Heart left ventricle (tissue), 16 donors: ENCODE results near the gene RHOT2. TPM values are rescaled to one million over a fixed set of nuclear protein-coding genes. Genes with fewer than 3 reads are reported as not detected.

Source experiments
- ATAC-seq, 4 donors: fragments of 200-7000 bp; cut with Tn5 transposase; one replicate each; pipeline ENCODE4 v1.9.1; 2020 to 2022; ENCODE audit warnings: moderate library complexity in 4 of 4, mild to moderate bottlenecking in 3 of 4, moderate number of reproducible peaks in 1 of 4
- DNase-seq, 5 donors: peaks; one replicate each; pipeline ENCODE4 v3.0.0-alpha.2; 2020
- H3K27ac ChIP-seq, 12 donors: fragments of 200-600 bp; sonication (generic) in 4 of 12; one replicate each; pipeline versions ENCODE4 v1.5.0 to v1.8.0; 2016 to 2022; ENCODE audit warnings: mild to moderate bottlenecking in 2 of 12
- H3K27me3 ChIP-seq, 9 donors: fragments of 200-600 bp; sonication (generic) in 2 of 9; one replicate each; pipeline versions ENCODE4 v1.5.1 to v1.8.0; 2016 to 2022; ENCODE audit warnings: mild to moderate bottlenecking in 3 of 9
- H3K36me3 ChIP-seq, 9 donors: fragments of 200-600 bp; sonication (generic) in 2 of 9; one replicate each; pipeline versions ENCODE4 v1.5.0 to v1.8.0; 2018 to 2022; ENCODE audit warnings: mild to moderate bottlenecking in 2 of 9
- H3K4me1 ChIP-seq, 12 donors: fragments of 200-600 bp; sonication (generic) in 4 of 12; one replicate each; pipeline versions ENCODE4 v1.5.0 to v1.8.0; 2016 to 2022; ENCODE audit warnings: mild to moderate bottlenecking in 3 of 12
- H3K4me3 ChIP-seq, 12 donors: fragments of 200-600 bp; sonication (generic) in 4 of 12; one replicate each; pipeline versions ENCODE4 v1.5.0 to v1.8.0; 2017 to 2022; ENCODE audit warnings: mild to moderate bottlenecking in 9 of 12, moderate library complexity in 4 of 12
- H3K9me3 ChIP-seq, 12 donors: fragments of 200-600 bp; sonication (generic) in 4 of 12; one replicate each; pipeline versions ENCODE4 v1.5.0 to v1.8.0; 2016 to 2022; ENCODE audit warnings: mild to moderate bottlenecking in 1 of 12
- CTCF ChIP-seq, 12 donors: fragments of 200-600 bp; sonication (generic) in 4 of 12; IDR thresholded peaks; one replicate each; pipeline versions ENCODE4 v1.5.0 to v1.8.0; 2018 to 2022; ENCODE audit warnings: antibody characterized with exemption in 12 of 12, mild to moderate bottlenecking in 5 of 12
- POLR2A ChIP-seq, 2 donors: fragments of 450-650 bp; IDR thresholded peaks; one replicate each; pipeline ENCODE4 v1.6.1; 2017; ENCODE audit warnings: antibody characterized with exemption in 2 of 2, mild to moderate bottlenecking in 2 of 2, moderate library complexity in 2 of 2
- WGBS, 4 donors: extraction: QIAGEN DNeasy Blood & Tissue Kit in 2 of 4; methylation state at CpG; one replicate each; pipeline versions ENCODE4 v1.1.5 to v1.1.7; 2013 to 2018; 5-methylcytosine and 5-hydroxymethylcytosine counted together
- intact Hi-C, 10 donors: fragments of 100-400 bp; cut with DNase I; formaldehyde crosslinking; loops; one replicate each; pipeline versions ENCODE4 v1.11.1 to v1.14.2; 2022
- polyA plus RNA-seq, 2 donors: library from polyadenylated mRNA; stranded (reverse); fragments of 200-250 nt; gene quantifications; one replicate each; pipeline ENCODE4 v1.2.3, GENCODE V29; 2013
- total RNA-seq, 9 donors: library from RNA; depleted of rRNA in 2 of 9; stranded (reverse); fragments of >200 nt in 2 of 9; fragmentation: NEBNext Ultra II Directional in 3 of 9; extraction: Animal tissue kit (Norgen Biotek cat#: 25700) in 3 of 9; gene quantifications; one replicate each; pipeline versions ENCODE4 v1.1.0 to v1.2.4, GENCODE V29; 2016 to 2023
- donor health status: ischemic (EF 13 %, LVEDD 7.1; RV severe dilation, severe dysfunction).
- donor health status: healthy with polysubstance abuse.
- donor health status: DM: no; HTN: yes; CAD: no.
- donor health status: DM: no; HTN: no; CAD: no.
- donor health status: ischemic (EF 25% LVEDD 6.9; RV normal size, moderate dysfunction).
- donor health status: ischemic (EF 25% LVEDD 5.7; RV mildly dilated, moderate dysfunction).
- donor health status: healthy.
- donor health status: DM: yes; HTN: yes; CAD: no.
- donor health status: ischemic (EF 35%, LVEDD 5.7; RV mildly dilated, moderate dysfunction).
- donor health status: nonischemic (EF 11% LVEDD 7.7; RV severe dilation, severe dysfunction).
- donor health status: DM: yes; HTN: yes; CAD: no.
- donor health status: PGD.
- donor health status: ischemic (EF 29% LVEDD 5.4; RV normal size, mild dysfunction).
- donor health status: nonischemic (EF 23%, LVEDD 6.1; RV moderate dilation, normal function).

The RHOT2 gene
- total and polyA plus RNA-seq, 11 donors, result 33.7 to 143 (median 83.5) TPM

- ATAC-seq, result no peak
- DNase-seq, result no peak
- 63 to 88% (median 74%) methylated on average over 2 to 4 of the region's 4 CpGs for WGBS, 4 donors
- TF ChIP-seq CTCF (IDR thresholded peaks at IDR 0.05) (no peak), POLR2A (IDR thresholded peaks at IDR 0.05) (no peak)
- peaks cover 0 to 40% (median 6%) of the 10 kb centered on the region in 12 donors for H3K4me1 ChIP-seq
- no peaks in the 10 kb centered on the region for H3K9me3 ChIP-seq
- peaks cover 29 to 67% (median 58%) of the 10 kb centered on the region in 9 donors for H3K27me3 ChIP-seq
- intact Hi-C loops, result no loop called here
- no peak overlapping the region for H3K27ac ChIP-seq
- H3K36me3 ChIP-seq, result no peaks in the 10 kb centered on the region
- H3K4me3 ChIP-seq, result no peak overlapping the region
Measured at GRCh38 chr16:708959-709358, 41.0 kb downstream of the RHOT2 start.

- TF ChIP-seq CTCF (IDR thresholded peaks at IDR 0.05) (no peak), POLR2A (IDR thresholded peaks at IDR 0.05) (no peak)
- Histone ChIP-seq H3K36me3 (no peaks in the 10 kb centered on the region), H3K27me3 (peaks cover 21 to 58% (median 50%) of the 10 kb centered on the region in 9 donors), H3K4me3 (no peak overlapping the region), H3K27ac (no peak overlapping the region), H3K4me1 (peaks cover 0 to 46% (median 12%) of the 10 kb centered on the region in 12 donors), H3K9me3 (no peaks in the 10 kb centered on the region)
- WGBS, 4 donors, result 9 to 21% (median 20%) methylated on average over 19 to 30 of the region's 30 CpGs
- DNase-seq, result peak in 4 of 5 donors; percentile 68 to 79 (median 72)
- ATAC-seq, result peak in 3 of 4 donors; percentile 40 to 65 (median 47)
- intact Hi-C loops, result loop anchor here in 9 of 10 donors (2.0 to 5.0 kb wide), 7 partner anchors 31 to 347 kb away; partner anchors contain the start of gene CIAO3 (in 2 of the 9)
Measured at GRCh38 chr16:709566-710499, 41.9 kb downstream of the RHOT2 start.

GRCh38 chr16:710500-711075 lies 42.7 kb downstream of the RHOT2 start:
- Histone ChIP-seq H3K9me3 (no peaks in the 10 kb centered on the region), H3K27ac (no peak overlapping the region), H3K36me3 (no peaks in the 10 kb centered on the region), H3K27me3 (peaks cover 18 to 55% (median 45%) of the 10 kb centered on the region in 9 donors), H3K4me1 (peaks cover 0 to 41% (median 12%) of the 10 kb centered on the region in 12 donors), H3K4me3 (no peak overlapping the region)
- intact Hi-C loops, result loop anchor here (1.0 to 5.0 kb wide), 12 partner anchors 30 to 393 kb away; partner anchors contain the start of genes CIAO3 (in 2 of the 10), CHTF18 (in 1 of the 10) and RPUSD1 (in 1 of the 10)
- DNase-seq (no peak), ATAC-seq (no peak)
- 41 to 72% (median 68%) methylated on average over 7 to 21 of the region's 21 CpGs for WGBS, 4 donors
- TF ChIP-seq POLR2A (IDR thresholded peaks at IDR 0.05) (no peak), CTCF (IDR thresholded peaks at IDR 0.05) (no peak)

GRCh38 chr16:711084-711483 lies 43.2 kb downstream of the RHOT2 start:
- Histone ChIP-seq H3K27me3 (peaks cover 18 to 53% (median 43%) of the 10 kb centered on the region in 9 donors), H3K36me3 (no peaks in the 10 kb centered on the region), H3K27ac (no peak overlapping the region), H3K4me3 (no peak overlapping the region), H3K4me1 (peaks cover 0 to 42% (median 15%) of the 10 kb centered on the region in 12 donors), H3K9me3 (no peaks in the 10 kb centered on the region)
- no peak for DNase-seq
- no peak for TF ChIP-seq POLR2A (IDR thresholded peaks at IDR 0.05)
- no peak for TF ChIP-seq CTCF (IDR thresholded peaks at IDR 0.05)
- WGBS, 4 donors, result 75 to 80% (median 78%) methylated on average over 3 to 12 of the region's 12 CpGs
- intact Hi-C loops, result loop anchor here (1.0 to 5.0 kb wide), 12 partner anchors 30 to 392 kb away; partner anchors contain the start of genes CIAO3 (in 2 of the 10), CHTF18 (in 1 of the 10) and RPUSD1 (in 1 of the 10)
- no peak for ATAC-seq
